ENCODE measurements around the gene TRIO.
"Not testable (repeated sequence)": the region's sequence is repeated elsewhere in the genome, so short reads cannot be mapped to it uniquely, and the experiment has no call there.

Gene TRIO

DNA sequence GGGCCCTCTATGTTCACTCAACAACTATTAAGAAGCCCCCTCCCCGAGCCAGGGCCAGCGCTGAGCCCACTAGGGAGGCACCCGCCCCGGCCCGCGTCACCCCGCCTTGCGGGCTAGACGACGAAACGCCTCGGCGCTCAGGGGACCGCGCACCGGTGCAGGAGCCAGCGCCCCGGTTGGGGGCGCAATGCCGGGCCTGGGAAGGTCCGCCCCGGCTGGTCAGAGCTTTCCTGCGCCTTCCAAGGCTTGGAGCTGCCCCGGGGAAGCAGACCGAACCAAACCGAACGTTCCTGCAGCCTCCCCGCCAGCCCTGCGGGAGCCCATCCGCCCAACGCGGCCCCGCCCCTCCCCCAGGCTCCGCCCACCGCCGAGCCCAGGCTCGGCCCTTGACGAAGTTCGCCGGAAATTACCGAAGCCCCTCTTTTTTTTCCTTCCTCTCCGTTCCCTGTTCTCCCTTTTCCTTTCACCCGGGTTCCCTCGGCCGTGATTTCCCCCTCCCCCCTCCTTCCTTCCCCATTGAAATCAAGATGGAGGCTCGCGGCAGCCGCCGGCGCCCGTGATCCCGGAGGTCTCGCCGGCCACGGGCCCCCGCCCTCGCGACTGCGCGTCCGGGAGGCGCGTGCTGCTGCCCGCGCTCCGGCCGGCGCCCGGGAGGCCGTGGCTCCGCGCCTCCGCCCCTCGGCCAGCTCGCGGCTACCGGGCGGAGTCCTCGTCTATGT, at the start of gene TRIO:
TRIO (plus strand) TSS at position 516 of the 719 bp plus-strand sequence. CDS start 384 bp downstream, outside the sequence.
- peak; percentile 93 for DNase-seq (ENCODE audit: low spot score)

GRCh38 chr5:14097380-14097779, 45.8 kb upstream of the TRIO start:
- not testable (repeated sequence) for DNase-seq (ENCODE audit: low spot score)

DNA sequence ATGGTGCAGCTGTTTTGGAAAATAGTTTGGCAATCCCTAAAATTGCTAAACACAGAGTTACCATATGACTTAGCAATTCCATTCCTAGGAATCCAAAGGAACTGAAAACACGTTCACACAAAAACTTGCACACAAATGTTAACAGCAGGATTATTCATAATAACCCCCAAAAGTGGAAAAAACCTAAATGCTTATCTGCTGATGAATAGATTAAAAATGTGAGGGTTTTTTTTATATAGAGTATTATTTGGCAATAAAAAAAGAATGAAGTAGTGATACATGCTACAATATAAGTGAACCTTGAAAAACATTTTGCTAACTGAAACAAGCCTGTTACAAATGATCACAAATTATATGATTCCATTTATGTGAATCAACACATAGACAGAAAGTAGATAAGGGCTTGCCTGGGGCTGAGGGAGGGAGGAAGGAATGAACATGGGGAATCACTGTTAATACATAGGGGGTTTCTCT, 45.1 kb upstream of the TRIO start:
- no peak for DNase-seq (ENCODE audit: low spot score)

GRCh38 chr5:14100281-14100680, 42.9 kb upstream of the TRIO start:
- DNase-seq (ENCODE audit: low spot score), result no peak

DNA sequence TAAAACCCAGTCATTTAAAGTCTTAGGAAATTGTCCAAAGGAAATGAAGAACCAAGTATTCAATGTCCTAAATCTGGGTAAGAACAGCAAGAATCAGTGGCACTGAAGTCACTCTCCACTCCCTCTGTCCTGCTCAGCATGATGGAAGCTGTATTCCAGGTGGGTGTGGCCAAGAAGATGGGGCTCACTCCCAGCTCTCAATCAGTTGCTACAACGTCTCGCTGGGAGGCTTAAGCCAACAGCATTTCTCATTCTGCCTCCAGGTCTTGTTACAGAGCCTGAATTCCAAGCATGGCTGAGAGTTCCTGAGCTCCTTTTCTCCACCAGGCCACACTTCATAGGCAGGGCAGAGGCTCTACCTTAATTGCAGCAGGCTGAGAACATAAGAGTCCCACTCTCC, 41.2 kb upstream of the TRIO start:
- peak; percentile 60 for DNase-seq (ENCODE audit: low spot score)

- DNase-seq (ENCODE audit: low spot score), result no peak
Measured at GRCh38 chr5:14102666-14103065, 40.5 kb upstream of the TRIO start.

GRCh38 chr5:14105718-14106410, 37.3 kb upstream of the TRIO start:
- DNase-seq (ENCODE audit: low spot score), result no peak

DNA sequence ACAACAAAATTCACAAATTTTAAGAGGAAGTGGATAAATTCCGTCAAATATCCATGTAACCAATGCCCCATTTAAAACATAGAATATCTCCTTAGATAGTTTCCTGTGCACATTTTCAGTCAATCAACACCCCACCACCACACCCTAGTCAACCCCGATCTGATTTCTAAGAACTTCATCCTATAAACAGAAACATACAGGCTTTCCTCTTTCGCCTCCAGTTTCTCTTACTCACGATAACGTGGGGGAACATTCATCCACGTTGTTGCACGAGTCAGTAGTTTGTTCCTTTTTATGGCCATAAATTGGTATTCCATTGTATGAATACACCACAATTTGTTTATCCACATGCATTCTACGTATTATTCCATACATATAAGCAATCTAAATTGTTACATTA, 35.6 kb upstream of the TRIO start:
- no peak for DNase-seq (ENCODE audit: low spot score)

GRCh38 chr5:14108170-14108996, 34.8 kb upstream of the TRIO start:
- DNase-seq (ENCODE audit: low spot score), result peak; percentile 82

DNA sequence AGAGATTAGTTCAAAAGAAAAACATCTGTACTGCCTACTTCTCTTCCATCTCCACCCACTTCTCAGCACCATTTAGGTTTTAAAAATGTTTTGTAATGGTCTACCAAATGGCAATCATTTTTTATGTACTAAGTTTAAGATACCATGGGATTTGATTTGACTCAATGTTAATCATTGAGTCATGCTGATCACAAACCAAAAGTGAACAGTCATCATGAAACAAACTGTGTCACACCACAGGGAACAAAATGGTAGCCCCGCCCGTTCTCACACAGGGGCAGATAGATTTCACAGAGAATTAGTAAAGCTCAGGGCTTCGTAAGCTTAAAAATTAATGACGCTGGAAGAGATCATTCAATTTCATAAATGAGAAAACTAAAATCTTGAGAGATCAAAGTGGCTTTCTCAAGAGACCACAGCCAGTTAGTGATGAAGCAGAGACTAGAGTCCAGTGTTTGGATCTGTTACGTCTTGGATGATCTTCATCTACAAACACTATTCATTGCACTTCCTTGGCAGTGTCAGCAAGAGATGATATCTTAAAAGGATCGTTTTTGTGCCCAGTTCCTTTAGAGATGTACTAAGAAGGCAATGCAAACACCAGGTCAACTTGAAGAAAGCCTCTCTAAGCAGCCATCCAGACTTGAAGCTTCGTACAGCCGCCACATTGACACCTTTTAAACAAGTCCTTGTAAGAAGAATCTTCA, 33.9 kb upstream of the TRIO start:
- no peak for DNase-seq (ENCODE audit: low spot score)

GRCh38 chr5:14109771-14110170, 33.4 kb upstream of the TRIO start:
- DNase-seq (ENCODE audit: low spot score), result no peak

DNA sequence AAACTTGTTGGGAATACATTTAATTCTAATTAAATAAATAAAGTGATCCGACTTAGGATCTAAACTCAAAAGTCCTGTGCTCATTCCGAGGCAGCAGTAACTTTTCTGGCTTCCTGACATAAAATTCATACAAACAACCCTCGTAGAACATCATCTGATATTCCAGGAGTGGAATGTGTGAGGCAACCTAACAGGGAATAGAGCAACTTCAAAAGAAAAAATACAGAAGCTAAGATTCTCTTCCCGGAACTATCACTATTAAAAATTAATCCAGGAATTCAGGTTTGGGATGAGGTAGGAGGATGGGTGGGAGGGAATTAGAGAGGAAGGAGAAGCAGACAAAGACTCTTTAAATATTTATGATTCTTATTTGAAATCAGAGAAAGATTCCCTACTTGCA, 32.9 kb upstream of the TRIO start:
- no peak for DNase-seq (ENCODE audit: low spot score)

DNA sequence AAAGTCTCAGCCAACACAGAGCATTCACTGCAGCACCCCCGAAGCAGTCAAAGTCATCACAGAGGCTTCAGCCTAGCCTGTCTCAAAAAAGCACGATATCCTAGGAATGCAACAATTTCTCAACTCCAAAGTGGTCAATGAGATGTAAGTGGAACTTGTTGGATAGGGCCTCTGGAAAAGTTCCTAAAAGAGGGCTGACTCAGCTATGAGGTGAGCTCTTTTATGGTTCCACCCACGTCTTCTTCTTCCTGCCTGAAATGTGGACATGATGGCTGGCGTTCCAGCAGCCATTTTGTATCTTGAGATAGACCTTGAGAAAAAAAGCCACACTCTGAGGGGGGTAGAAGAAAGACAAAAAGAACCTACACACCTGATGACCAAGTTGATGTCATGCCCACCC, 32.5 kb upstream of the TRIO start:
- DNase-seq (ENCODE audit: low spot score), result no peak

DNA sequence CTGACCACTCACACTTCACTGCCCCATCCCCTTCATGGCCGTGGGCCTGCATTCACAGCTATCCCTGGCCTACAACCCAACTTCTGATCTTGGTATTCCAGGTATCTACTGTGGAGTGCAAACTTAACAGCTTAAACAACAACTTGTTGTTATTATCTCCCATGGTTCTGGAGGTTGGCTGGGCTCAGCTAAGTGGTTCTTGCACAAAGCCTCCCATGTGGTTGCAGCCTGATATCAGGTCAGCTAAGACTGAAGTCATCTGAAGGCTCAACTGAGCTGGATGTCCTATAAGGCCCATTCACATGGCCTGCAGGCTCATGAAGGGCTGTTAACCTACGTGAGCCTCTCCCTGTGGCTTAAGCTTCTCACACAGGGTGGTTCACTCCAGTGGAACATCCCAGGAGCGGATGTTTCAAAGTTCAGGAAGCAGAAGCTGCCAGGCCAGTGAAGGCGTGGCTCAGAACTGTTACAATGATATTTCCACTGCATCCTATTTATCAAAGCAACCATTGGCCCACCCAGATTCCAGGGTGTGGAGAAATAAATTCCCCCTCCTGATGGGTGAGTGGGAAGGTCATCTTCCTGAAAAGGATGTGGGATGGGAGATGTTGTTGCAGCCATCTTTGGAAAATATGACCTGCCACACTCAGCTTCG, 30.0 kb upstream of the TRIO start:
- no peak for DNase-seq (ENCODE audit: low spot score)

DNA sequence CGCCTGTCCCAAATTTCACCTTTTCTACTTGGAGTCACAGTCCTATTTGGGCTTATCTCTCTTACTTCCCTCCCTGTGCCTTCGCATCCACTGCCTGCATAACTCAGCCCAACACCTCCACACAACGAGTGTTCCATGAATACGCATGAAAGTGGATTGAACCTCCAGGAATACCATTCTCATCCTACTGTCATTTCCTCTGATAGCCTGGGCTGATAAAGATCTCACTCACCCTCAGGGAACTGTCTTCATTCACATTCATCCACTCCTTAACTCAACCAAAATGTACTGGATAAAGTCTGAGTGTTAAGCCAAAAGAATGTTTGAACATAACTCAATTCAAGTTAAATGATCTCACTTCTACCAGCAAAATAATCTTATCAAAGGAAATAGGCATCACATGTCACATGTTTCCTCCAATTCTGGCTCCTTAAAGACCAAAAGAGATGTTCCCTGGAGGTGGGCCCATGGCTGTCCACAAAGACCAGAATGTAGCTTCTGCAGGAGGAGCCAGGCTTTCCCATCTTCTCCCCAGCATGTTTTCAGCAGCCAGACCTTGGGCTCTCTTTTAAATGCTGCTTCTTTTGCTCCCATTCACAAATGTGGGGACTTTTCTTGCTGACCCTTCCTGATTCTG, 28.4 kb upstream of the TRIO start:
- DNase-seq (ENCODE audit: low spot score), result no peak

GRCh38 chr5:14115323-14115895, 27.7 kb upstream of the TRIO start:
- no peak for DNase-seq (ENCODE audit: low spot score)

DNA sequence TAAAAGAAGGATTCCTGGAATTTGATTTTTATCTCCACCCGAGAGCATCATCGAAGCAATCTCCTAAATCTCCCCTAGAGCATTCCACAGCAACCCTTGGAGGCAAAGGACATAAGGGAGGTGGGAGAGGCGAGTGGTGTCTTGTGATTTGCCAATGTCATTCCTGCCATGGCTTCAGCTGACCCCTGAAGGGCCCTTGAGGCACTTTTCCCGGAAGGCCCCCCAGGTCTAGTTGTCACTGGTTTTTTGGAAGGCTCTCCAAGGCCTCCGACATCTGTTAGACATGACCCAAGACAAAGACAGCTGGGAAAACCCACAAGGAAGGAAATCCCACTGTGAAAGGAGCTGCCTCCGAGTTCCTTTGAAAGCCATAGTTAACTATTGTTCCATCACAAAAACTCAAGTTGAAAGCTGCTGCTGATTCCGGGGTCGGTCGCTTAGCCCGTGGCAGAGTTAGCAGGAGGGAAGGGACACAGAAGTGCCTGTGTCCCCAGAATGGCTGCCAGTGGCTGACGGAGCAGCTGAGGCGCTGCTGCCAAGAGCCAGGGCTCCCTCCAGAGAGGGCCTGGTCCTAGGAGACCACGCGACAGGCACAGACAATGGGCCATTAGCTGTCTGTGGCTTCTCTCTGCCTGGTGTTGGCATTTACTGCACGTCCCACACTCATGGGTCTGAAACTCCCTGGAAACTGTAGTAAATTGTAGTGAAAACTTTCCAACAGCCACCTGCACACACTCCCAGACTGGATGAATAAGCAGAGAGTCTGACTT, 24.4 kb upstream of the TRIO start:
- DNase-seq (ENCODE audit: low spot score), result peak; percentile 29

DNA sequence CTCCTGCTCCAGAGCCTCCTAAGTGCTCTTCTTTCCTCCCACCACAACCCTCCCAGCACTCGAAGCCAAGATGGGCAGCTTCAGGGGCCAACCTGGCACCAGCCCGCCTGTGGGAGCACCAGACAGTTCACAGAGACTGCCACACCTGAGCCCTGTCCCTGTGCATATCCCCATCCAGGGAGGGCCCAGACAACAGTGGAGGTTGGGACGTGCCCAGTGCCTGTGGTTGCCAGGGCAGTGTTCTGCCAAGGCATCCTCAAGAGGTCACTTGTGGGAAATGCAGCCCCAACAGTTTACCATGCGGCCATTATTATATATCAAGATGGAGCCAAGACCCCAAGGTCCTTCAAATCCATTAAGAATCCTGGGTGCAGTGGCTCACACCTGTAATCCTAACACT, 23.0 kb upstream of the TRIO start:
- DNase-seq (ENCODE audit: low spot score), result no peak

DNA sequence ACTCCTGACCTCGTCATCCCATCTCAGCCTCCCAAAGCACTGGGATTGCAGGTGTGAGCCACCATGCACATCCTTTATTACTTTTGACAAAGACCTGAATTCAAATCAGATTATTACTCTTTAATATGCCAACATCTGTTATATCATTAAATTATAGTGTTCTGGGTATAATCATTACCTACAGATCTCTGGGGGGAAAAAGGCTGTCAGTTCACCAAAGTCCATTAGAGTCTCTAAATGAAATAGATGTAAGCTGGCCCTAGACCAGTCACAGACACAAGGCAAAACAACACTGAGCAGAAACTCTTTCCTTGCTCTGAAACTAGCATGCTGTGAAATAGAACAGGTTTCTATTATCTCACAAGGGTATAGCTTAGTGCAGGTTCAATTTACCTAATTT, 21.6 kb upstream of the TRIO start:
- DNase-seq (ENCODE audit: low spot score), result no peak

GRCh38 chr5:14122089-14122488, 21.1 kb upstream of the TRIO start:
- no peak for DNase-seq (ENCODE audit: low spot score)

Measured in iPS-NIHi11 (cell line).